Stimulated activated CD4-positive, alpha-beta T cell treated with anti-CD3 and anti-CD28 coated beads, Interleukin-4, amount 100 ng/mL, for 24 hours (primary cell): ENCODE results near the gene SETD1A.
A peak's percentile ranks its signal among the peaks of the same experiment; 100 is the strongest.

Experiments used
- DNase-seq: peaks from one replicate; pipeline ENCODE4 v3.0.0-alpha.2; 2020

Gene SETD1A

DNA sequence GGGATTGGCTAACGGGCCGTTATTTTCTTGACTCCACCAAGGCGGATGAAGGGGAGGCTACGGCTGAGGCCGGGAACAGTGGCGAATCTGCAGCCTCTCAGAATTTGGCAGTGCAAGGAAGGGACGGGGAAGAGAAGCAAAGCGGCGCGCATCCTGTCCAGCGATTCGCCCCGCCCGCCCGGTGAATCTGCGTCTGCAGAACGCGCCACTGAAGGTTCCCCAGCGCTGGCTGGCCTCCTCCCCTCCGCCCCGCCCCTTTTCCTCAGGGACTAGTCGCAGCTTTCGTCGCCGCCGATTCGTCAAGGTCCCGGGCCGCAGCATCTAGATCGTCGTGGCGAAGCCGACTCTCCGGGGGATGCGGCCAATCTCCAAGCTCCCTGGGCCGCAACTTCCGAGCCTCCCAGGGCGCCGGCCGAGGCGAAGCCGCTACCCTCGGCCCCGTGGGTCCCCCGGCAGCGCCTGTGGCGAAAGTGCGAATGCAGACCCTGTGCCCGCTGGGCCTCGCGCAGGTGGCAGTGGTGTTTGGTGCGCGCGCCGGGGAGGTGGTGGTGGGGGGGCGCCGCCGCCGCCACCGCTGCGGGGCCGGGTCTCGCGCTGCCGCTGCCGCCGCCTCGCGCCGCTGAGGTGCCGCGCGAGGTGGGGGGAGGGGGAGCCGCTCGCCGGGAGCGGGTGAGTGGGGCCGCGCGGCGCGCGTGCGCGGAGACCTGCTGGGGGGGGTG, at the start of gene SETD1A:
TSS of gene SETD1A (plus strand) at position 299 of the 719 bp plus-strand sequence. CDS start 978 bp downstream, outside the sequence.
- DNase-seq, result peak; percentile 98

- DNase-seq, result no peak
Observed at GRCh38 chr16:30910427-30911029, 47.0 kb upstream of the SETD1A start.

DNA sequence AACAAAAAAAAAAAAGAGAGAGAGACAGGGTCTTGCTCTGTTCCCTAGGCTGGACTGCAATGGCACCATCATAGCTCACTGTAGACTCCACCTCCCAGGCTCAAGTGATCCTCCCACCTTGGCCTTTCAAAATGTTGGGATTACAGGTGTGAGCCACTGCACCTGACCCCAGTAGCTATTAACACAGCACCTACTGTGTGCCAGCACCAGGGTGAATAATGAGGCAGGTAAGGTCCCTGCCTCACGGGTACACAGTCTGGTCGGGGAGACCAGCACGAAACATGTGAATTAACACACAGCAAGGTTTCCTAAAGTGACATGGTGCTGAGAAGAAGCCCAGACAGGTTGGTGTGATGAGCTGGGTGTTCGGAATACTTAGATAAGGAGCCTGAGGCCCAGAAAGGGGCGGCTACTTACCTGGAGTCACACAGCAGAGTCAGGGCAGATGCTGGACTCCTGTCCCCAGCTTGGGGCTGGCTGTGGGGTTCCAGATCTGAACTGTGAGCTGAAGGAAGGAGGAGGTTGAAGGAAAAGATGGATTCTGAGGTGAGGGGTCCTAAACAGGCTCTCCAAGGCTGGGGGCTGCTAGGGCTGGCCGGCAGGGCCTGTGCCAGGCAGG, 44.7 kb upstream of the SETD1A start:
- no peak for DNase-seq

GRCh38 chr16:30914830-30915229, 42.7 kb upstream of the SETD1A start:
- no peak for DNase-seq

- DNase-seq, result no peak
Observed at GRCh38 chr16:30918614-30919013, 38.9 kb upstream of the SETD1A start.

DNA sequence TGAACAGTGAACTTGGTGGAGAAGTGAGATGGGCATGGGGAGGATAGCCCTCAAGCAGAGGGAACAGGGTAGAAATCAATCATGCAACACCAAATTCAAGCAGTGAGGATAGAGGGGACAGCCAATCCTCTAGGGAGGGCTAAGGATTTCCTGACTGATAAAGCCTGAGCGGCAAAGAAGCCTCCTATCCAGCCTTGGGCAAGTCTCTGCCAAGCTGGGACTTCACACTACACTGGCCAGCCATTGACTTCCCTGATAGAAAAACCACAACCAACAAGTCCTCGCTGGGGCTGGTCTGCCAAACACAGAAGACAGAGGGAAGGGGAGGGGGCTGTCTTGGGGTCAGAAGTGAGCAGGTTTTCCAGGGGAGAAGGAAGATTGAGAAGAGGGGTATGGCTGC, 36.7 kb upstream of the SETD1A start:
- DNase-seq, result no peak

GRCh38 chr16:30921459-30921747, 36.2 kb upstream of the SETD1A start:
- no peak for DNase-seq

GRCh38 chr16:30921748-30922419, 35.7 kb upstream of the SETD1A start:
- DNase-seq, result peak; percentile 90

DNA sequence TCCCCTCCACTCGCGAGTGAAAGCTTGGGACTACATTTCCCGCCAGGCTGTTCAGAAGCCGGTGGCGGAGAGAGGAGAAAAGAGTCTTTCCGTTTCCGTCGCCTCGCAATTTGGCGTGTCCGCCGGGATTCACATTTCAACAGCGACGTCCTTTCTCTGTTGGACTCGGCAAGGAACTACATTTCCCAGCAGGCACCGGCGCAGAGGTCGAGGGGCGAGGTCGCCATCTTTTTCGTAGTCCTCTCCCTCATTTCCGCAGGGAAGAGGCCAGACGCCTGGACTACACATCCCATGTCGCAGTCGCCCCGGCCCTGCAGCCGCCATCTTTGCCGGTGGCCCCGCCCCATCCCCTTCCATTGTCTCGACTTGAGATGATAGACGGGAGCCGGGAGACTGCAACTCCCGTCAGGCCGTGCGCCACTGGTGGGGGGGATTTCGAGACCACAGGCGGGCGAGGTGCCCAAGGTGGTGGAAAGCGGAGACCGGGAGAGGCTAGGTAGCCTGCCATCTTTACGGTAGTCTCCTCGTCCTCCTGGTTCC, 35.1 kb upstream of the SETD1A start:
- DNase-seq, result peak; percentile 100

GRCh38 chr16:30922960-30923535, 34.5 kb upstream of the SETD1A start:
- peak; percentile 97 for DNase-seq

DNA sequence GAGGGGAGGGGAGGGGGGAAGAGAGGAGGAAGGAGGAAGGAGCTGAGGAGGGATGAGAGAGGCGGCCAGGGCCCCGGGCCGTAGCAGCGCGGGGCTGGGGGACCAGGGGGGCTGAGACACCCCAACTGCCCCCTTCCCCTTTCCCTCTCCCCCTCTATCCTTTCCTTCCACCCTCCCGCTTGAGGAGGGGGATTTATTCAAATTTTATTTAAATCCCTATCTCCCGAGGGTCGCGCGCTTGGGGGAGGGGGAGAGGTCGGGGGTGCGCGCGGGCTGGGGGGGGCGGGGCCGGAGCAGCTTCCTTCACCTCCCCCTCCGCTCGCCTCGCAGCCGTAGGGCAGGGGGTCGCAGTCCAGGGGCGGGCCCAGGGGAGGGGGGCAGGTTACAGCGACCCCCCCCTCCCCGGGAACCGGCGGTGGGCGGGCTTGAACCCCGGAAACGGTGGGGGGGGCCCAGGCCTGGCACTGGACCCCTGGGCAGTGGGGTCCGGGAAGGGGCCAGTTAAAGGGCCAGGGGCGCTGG, 33.9 kb upstream of the SETD1A start, which contains the start of gene FBXL19:
TSS of gene FBXL19 (plus strand) at position 19 of the 522 bp plus-strand sequence. CDS start 2,183 bp downstream, outside the sequence.
- DNase-seq, result no peak

DNA sequence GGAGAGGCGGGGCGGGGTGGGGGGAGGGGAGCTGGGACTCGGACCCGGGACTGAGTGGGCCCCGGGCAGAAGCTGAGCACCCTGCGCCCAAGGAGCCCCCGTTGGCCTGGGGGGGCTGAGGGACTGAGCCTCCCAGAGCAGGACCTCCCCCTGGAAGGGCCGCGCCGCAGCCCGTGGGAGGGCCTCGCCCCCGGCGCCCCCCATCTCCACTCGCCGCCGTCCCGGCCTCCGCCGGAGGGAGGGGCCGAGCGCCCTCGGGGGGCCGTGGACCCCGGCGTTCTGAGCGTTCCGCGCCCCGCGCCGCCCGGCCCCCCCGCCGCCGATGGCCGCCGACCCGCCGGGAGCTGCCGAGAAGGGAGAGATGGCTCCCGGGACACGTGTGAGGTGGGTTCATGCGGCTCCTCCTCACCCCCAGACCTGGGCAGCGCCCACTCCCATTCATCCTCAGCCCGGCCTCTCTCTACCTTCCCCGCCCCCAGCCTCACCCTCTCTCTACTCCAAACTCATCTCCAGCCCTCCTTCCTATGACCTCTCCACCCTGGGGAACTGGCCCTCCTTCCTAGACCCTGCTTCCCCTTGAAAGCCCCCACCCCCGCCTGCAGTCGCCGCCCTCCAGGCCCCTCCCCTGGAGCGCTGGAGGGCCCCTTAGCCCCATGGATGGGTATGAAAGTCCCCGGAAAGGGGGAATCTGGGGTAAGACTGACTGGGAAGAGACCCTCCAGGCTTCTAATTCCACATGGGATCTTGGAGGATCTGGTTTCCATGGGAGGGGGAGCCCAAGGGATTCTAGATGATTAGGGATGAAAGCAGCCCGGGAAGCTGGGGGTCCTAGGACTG, 33.3 kb upstream of the SETD1A start:
- no peak for DNase-seq

GRCh38 chr16:30924913-30925631, 32.5 kb upstream of the SETD1A start:
- DNase-seq, result no peak

- DNase-seq, result no peak
Observed at GRCh38 chr16:30925632-30925987, 31.9 kb upstream of the SETD1A start.

DNA sequence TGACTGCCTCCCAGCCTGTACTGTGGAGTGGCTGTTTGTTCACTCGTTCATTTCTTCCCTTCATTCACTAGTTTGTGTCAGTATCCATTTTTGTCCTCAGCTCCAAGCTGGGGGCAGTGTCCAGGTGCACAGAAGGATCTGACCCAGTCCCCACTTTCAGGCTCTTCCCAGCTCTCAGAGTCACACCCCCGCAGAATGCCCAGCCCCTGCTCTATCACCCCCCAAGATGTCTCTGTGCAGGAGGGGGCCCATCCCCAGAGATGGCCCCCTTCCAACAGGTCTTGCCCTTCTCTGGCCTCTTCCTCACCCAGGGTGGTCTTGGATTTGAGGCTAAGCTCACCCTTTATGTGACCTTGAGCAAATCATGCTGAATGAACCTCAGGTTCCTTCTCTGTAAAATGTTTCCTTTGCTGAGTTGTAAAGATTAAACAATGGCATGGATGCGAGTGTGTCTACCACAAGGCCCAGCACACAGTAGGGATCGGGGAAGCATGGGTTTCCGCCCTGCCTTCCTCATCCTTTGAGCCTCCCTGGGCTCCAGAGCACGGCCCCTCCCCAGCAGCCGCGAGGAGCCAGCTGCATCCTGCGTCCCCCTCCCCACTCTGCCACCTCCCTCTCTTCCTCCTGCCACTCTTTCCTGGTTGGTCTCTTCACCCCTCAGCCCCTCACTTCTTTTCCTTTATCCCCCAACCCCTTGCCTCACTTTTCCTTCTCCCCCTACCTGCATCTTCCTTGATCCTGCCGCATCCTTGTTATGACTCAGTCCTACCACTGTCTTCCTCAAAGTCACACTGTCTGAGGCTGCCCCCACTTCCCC, 31.4 kb upstream of the SETD1A start:
- DNase-seq, result no peak

DNA sequence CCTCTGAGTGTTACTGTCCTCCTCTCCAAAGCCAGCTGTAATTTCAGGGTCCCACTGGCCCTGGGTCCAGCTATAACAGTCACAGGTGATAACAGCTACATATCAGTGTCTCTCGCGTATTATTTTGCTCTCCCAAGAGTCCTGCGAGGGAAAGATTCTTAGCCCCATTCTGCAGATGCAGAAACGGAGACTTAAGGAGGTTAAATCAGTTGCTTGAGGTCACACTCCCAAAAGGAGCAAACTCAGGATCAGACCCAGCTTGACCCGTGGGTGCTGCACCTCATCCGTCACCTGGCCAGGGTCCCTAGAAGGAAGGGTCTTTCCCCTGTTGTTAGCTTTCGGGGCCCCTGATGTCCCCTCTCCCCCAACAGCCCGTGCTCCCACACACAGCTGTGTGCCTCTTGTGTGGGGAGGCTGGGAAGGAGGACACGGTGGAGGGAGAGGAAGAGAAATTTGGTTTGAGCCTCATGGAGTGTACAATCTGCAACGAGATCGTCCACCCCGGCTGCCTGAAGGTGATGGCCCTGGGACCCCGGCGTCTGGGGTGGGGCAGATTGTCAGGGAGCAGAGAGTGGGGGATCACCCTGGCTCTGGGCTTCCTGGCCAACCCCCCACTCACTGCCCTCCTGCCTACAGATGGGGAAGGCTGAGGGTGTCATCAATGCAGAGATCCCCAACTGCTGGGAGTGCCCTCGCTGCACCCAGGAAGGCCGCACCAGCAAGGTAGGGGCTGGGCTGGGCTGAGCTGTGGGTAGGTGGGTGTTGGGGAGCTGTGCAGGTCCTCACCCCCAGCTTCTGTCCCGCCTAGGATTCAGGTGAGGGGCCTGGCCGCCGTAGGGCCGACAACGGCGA, 30.4 kb upstream of the SETD1A start:
- no peak for DNase-seq

GRCh38 chr16:30927789-30928378, 29.7 kb upstream of the SETD1A start:
- DNase-seq, result peak; percentile 55

- DNase-seq, result no peak
Observed at GRCh38 chr16:30928390-30928789, 29.2 kb upstream of the SETD1A start.

- no peak for DNase-seq
Observed at GRCh38 chr16:30929167-30929566, 28.4 kb upstream of the SETD1A start.
